Stimulated activated CD8-positive, alpha-beta memory T cell treated with anti-CD3 and anti-CD28 coated beads, Interleukin-12 subunit alpha, Interleukin-12 subunit beta, amount 100 ng/mL, for 4 hours (primary cell): ENCODE results near the gene CFD.
"Not testable (repeated sequence)": the region's sequence is repeated elsewhere in the genome, so short reads cannot be mapped to it uniquely, and the experiment has no call there.

Source experiments
- DNase-seq: peaks from one replicate; pipeline ENCODE4 v3.0.0-alpha.2; 2020; ENCODE audit warnings: low read depth

Gene CFD

GRCh38 chr19:871446-872265, 12.2 kb downstream of the CFD start:
- DNase-seq, result no peak

DNA sequence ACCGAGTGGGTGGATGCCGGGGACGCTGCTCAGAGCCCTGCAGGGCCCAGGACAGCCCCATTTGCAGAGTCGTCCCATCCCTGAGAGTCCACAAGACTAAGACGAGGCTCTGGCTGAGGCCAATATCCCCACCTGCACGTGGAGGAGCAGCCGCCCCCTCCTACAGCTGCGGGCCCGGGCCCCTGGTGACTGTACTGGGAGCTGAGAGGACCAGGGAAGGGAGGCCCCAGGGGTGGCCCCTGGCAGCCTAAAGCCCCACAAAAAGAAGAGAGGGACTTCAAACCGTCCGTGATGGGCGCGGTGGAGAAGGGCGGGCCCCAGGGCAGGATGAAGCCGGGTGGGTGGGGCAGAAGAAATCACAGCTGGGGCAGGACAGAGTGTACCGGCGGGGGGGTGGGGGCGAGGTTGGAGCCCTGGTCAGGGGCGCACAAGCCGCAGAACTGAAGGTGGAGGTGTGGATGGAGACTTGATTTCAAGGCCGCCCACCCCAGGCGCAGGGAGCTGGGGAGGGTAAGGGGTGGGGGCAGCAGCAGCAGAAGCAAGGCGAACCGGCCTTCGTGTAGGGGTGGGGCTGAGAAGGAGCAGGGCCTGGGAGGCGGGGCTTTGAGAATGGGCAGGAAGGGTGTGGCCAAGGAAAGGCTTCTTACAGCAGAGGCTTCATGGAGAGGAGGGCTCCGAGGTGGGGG, 12.9 kb downstream of the CFD start:
- peak; percentile 43 for DNase-seq

DNA sequence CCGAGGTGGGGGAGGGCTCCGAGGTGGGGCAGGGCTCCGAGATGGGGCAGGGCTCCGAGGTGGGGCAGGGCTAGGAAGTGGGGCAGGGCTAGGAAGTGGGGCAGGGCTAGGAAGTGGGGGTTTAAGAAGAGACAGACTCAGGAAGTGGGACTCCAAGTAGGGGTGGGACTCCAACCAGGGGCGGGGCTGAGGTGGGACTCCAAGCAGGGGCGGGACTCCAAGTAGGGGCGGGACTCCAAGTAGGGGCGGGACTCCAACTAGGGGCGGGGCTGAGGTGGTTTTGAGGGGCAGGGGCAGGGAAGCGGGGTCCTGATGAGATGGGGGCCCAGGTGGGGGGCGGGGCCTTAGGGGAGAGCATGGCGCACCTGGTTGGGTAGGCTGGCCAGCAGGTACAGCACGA, 13.6 kb downstream of the CFD start:
- DNase-seq, result peak; percentile 41

- DNase-seq, result no peak
These were observed 14.1 kb downstream of the CFD start for GRCh38 chr19:873561-874041.

DNA sequence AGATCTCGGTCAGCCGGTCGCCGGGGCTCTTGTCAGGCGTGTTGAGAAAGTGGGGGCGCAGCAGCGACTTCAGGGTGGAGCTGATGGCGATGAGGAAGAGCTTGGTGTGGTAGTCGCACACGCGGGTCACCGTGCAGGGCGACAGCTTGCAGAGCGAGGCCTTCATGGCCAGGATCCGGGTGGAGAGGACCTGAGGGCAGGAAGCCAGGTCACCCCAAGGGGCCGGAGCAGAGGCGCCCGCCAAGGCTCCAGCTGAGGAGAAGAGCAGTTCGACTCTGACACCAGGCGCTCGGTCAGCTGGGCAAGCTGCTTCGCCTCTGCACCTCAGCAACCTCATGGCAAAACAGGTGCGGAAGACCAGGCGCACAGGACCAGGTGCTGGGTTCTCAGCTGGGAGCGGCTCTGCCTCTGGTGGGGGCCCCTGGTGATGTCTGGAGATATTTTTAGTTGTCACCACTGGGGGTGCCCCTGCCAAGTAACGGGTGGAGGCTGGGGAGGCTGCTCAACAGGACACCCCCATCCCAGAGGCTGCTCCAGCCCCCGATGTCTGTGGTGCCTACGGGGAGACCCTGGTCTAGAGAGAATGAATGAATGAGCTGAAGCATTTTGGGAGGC, 15.9 kb downstream of the CFD start:
- DNase-seq, result no peak

GRCh38 chr19:876089-876488, 16.6 kb downstream of the CFD start:
- DNase-seq, result no peak

GRCh38 chr19:876780-877314, 17.4 kb downstream of the CFD start:
- no peak for DNase-seq

- DNase-seq, result not testable (repeated sequence)
These were observed 18.7 kb downstream of the CFD start for GRCh38 chr19:877992-878660.

- not testable (repeated sequence) for DNase-seq
These were observed 19.5 kb downstream of the CFD start for GRCh38 chr19:878751-879561.

DNA sequence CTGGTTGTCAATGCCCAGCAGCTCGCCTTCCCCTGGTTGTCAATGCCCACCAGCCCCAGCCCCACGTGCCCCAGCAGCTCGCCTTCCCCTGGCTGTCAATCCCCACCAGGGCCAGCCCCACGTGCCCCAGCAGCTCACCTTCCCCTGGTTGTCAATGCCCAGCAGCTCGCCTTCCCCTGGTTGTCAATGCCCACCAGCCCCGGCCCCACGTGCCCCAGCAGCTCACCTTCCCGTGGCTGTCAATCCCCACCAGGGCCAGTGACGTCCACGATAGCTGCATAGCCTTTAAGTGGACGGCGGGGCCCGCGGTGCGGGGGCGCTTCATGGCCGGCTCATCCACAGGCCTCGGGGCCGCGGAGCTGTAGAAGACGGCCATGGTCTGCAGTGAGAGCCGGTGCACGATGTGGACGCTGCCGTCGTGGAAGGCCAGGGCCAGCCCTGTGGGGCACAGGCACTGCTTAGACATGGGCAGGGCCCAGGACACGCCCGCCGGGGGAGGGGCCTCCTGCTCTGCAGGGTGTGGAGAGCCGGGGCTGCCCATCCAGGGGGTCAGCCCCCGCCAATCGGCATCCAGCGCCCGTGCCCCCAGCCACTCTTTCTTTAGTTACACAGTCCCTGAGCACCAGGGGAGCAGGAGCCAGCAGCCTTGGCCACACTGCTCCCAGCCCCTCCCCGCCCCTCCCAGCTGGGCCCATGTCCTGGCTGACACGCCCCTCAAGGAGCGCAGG, 20.4 kb downstream of the CFD start:
- no peak for DNase-seq

DNA sequence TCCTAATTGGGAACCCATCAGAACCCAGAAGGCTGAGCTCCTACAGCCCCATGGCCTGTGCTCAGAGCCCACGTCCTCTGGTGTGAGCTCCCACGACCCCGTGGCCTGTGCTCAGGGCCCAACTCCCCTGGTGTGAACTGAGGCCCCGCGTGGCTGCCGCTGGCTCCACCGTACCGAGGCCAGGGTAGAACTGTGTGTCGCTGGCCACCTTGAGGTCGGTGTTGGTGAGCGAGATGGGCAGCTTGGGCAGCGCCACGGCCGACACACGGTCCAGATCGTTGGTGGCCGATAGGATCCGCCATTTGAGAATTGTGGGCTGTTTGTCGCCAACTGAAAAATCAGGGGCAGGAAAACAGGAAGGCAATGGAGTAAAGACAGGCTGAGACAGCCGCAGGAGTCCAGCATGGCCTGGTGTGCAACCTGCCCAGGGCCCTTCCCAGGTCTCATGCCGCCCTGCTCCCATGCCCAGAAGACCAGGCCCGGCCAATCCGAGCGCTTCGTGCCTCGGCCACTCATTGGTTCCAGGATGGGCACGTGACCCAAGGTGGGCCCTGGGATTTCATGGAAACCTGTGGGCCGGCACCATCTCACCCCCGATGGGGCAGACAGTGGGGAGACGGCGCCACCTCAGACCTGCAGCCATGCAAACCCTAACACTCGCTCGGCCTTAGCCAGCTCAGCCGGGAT, 22.1 kb downstream of the CFD start:
- DNase-seq, result no peak

GRCh38 chr19:882871-883497, 23.5 kb downstream of the CFD start:
- no peak for DNase-seq

GRCh38 chr19:883661-884211, 24.3 kb downstream of the CFD start:
- no peak for DNase-seq

DNA sequence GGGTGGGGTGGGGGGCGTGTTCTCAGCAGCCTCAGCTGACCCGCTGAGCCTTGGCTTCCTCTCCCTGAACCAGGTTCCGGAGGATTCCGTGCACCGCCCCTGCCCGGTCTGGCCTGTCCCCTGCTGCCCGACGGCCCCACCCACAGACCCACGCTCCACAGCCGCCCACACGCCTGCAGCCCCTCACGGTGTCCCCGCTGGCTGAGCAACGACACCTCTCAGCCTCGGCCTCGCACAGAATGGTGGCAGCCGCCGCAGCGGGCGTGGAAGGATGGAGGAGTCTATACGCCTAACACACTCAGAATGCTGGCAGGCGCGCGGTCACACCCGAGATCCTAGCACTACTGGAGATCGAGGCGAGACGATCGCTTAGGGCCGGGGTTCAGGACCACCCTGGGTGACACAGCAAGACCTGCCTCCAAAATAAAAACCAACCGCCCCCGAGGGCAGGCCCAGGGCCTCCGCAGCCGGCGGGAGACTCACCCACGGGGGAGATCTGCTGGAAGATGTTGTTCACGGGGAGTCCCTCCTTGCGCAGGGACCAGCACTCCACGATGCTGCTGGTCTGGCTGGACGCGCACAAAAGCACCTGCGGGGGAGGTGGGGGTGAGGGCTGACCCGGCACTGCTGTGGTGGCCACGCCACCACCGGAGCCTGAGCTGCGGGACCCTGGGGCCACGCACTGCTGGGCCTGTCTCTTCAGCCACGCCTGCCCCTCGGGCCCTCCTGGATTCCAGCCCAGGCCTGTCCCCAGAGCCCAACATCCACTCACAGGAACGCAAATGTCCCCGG, 25.2 kb downstream of the CFD start:
- no peak for DNase-seq

- no peak for DNase-seq
These were observed 26.2 kb downstream of the CFD start for GRCh38 chr19:885536-886224.

GRCh38 chr19:887072-887471, 27.6 kb downstream of the CFD start:
- DNase-seq, result no peak

DNA sequence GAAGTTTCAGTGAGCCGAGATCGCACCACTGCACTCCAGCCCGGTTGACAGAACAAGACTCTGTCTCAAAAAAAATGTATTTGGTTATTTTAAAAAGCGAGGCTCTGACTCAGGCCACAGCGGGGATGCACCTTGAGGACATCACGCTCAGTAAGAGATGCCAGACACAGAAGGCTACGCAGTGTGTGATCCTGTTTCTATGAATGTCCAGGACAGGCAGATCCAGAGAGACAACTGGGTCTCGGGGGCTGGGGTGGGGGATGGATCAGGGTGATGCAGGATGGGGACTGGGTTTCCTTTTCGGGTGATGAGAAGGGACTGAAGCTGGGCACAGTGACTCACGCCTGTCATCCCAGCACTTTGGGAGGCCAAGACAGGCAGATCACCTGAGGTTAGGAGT, 28.1 kb downstream of the CFD start:
- DNase-seq, result no peak
